ENCODE measurements around the gene FAM234A.
"Not testable (repeated sequence)": the region's sequence is repeated elsewhere in the genome, so short reads cannot be mapped to it uniquely, and the experiment has no call there.

FAM234A gene

GRCh38 chr16:230949-231348 is 3.7 kb upstream of the FAM234A start:
- FAIRE-seq, result no peak

- FAIRE-seq, result no peak
Observed at GRCh38 chr16:239948-240277, 5.3 kb downstream of the FAM234A start.

GRCh38 chr16:240559-240958 is 5.9 kb downstream of the FAM234A start:
- no peak for FAIRE-seq

- FAIRE-seq, result no peak
Observed at GRCh38 chr16:242281-242680, 7.7 kb downstream of the FAM234A start.

GRCh38 chr16:243348-243747 is 8.7 kb downstream of the FAM234A start:
- no peak for FAIRE-seq

- no peak for FAIRE-seq
Observed at GRCh38 chr16:245105-245504, 10.5 kb downstream of the FAM234A start.

GRCh38 chr16:247027-247426 is 12.4 kb downstream of the FAM234A start:
- FAIRE-seq, result no peak

- no peak for FAIRE-seq
Observed at GRCh38 chr16:249431-249830, 14.8 kb downstream of the FAM234A start.

- no peak for FAIRE-seq
Observed at GRCh38 chr16:252366-253337, 18.0 kb downstream of the FAM234A start.

- FAIRE-seq, result no peak
Observed at GRCh38 chr16:253833-254232, 19.2 kb downstream of the FAM234A start.

GRCh38 chr16:254461-254860 is 19.8 kb downstream of the FAM234A start:
- no peak for FAIRE-seq

GRCh38 chr16:255183-255582 is 20.6 kb downstream of the FAM234A start:
- FAIRE-seq, result no peak

- not testable (repeated sequence) for FAIRE-seq
Observed at GRCh38 chr16:258091-258490, 23.5 kb downstream of the FAM234A start.

- FAIRE-seq, result no peak
Observed at GRCh38 chr16:259226-259625, 24.6 kb downstream of the FAM234A start.

- no peak for FAIRE-seq
Observed at GRCh38 chr16:259814-260253, 25.2 kb downstream of the FAM234A start.

- no peak for FAIRE-seq
Observed at GRCh38 chr16:260326-260725, 25.7 kb downstream of the FAM234A start.

- no peak for FAIRE-seq
Observed at GRCh38 chr16:261031-261691, 26.5 kb downstream of the FAM234A start.

- no peak for FAIRE-seq
Observed at GRCh38 chr16:262121-262745, 27.6 kb downstream of the FAM234A start.

GRCh38 chr16:263182-263774 is 28.7 kb downstream of the FAM234A start:
- no peak for FAIRE-seq

- FAIRE-seq, result no peak
Observed at GRCh38 chr16:263944-264343, 29.3 kb downstream of the FAM234A start.

GRCh38 chr16:264440-264951 is 29.9 kb downstream of the FAM234A start:
- no peak for FAIRE-seq

GRCh38 chr16:265002-265529 is 30.4 kb downstream of the FAM234A start:
- FAIRE-seq, result no peak

GRCh38 chr16:265711-266110 is 31.1 kb downstream of the FAM234A start:
- no peak for FAIRE-seq

All from islet of Langerhans (tissue), 1 donor.